ENCODE measurements around the gene KIF19. TPM values are rescaled to one million over a fixed set of nuclear protein-coding genes. Genes with fewer than 3 reads are reported as not detected.
A peak's percentile ranks its signal among the peaks of the same experiment; 100 is the strongest.

KIF19 gene
- total RNA-seq, 2 donors from 2014 or later: 0.08 TPM; not detected in 1

GRCh38 chr17:74368341-74369081 lies 42.5 kb downstream of the KIF19 start:
- Mint-ChIP-seq H3K9me3 (no peaks in the 10 kb centered on the region), H3K27ac (peak overlapping the region in 1 of 2 donors; percentile 79), H3K36me3 (no peaks in the 10 kb centered on the region)
- peak; percentile 60 to 70 for DNase-seq (ENCODE audit: low spot score in 2 of 2)
- ATAC-seq: peak; percentile 59 to 76

GRCh38 chr17:74369221-74369620 lies 43.2 kb downstream of the KIF19 start:
- peak overlapping the region; percentile 19 to 79 for H3K27ac Mint-ChIP-seq
- ATAC-seq (peak; percentile 47 to 80), DNase-seq (ENCODE audit: low spot score in 2 of 2) (peak in 1 of 2 donors; percentile 42)
- H3K36me3 Mint-ChIP-seq: no peaks in the 10 kb centered on the region
- no peaks in the 10 kb centered on the region for H3K9me3 Mint-ChIP-seq

GRCh38 chr17:74369665-74370490 lies 43.9 kb downstream of the KIF19 start:
- H3K9me3 Mint-ChIP-seq: no peaks in the 10 kb centered on the region
- no peaks in the 10 kb centered on the region for H3K36me3 Mint-ChIP-seq
- no peak for DNase-seq (ENCODE audit: low spot score in 2 of 2)
- no peak for ATAC-seq
- H3K27ac Mint-ChIP-seq: peak overlapping the region in 1 of 2 donors; percentile 79

- ATAC-seq (no peak), DNase-seq (ENCODE audit: low spot score in 2 of 2) (no peak)
- Mint-ChIP-seq H3K36me3 (no peaks in the 10 kb centered on the region), H3K9me3 (no peaks in the 10 kb centered on the region), H3K27ac (no peak overlapping the region)
Observed at GRCh38 chr17:74371653-74372147, 45.7 kb downstream of the KIF19 start.

- H3K9me3 Mint-ChIP-seq: no peaks in the 10 kb centered on the region
- ATAC-seq: no peak
- DNase-seq (ENCODE audit: low spot score in 2 of 2): no peak
- H3K27ac Mint-ChIP-seq: no peak overlapping the region
- H3K36me3 Mint-ChIP-seq: no peaks in the 10 kb centered on the region
Observed at GRCh38 chr17:74372426-74372825, 46.4 kb downstream of the KIF19 start.

- no peak for DNase-seq (ENCODE audit: low spot score in 2 of 2)
- no peaks in the 10 kb centered on the region for H3K36me3 Mint-ChIP-seq
- H3K9me3 Mint-ChIP-seq: no peaks in the 10 kb centered on the region
- H3K27ac Mint-ChIP-seq: no peak overlapping the region
- no peak for ATAC-seq
Observed at GRCh38 chr17:74373838-74374606, 48.0 kb downstream of the KIF19 start.

GRCh38 chr17:74374858-74375257 lies 48.8 kb downstream of the KIF19 start:
- Mint-ChIP-seq H3K27ac (no peak overlapping the region), H3K36me3 (no peaks in the 10 kb centered on the region), H3K9me3 (no peaks in the 10 kb centered on the region)
- DNase-seq (ENCODE audit: low spot score in 2 of 2): no peak
- ATAC-seq: no peak

GRCh38 chr17:74379495-74380085 lies 53.6 kb downstream of the KIF19 start:
- DNase-seq (ENCODE audit: low spot score in 2 of 2): peak; percentile 79 to 99
- no peaks in the 10 kb centered on the region for H3K36me3 Mint-ChIP-seq
- peak; percentile 91 to 97 for ATAC-seq
- H3K27ac Mint-ChIP-seq: no peak overlapping the region
- H3K9me3 Mint-ChIP-seq: no peaks in the 10 kb centered on the region

GRCh38 chr17:74380086-74380958 lies 54.3 kb downstream of the KIF19 start:
- DNase-seq (ENCODE audit: low spot score in 2 of 2): no peak
- Mint-ChIP-seq H3K27ac (no peak overlapping the region), H3K36me3 (no peaks in the 10 kb centered on the region), H3K9me3 (no peaks in the 10 kb centered on the region)
- no peak for ATAC-seq

- DNase-seq (ENCODE audit: low spot score in 2 of 2) (no peak), ATAC-seq (no peak)
- Mint-ChIP-seq H3K27ac (no peak overlapping the region), H3K9me3 (no peaks in the 10 kb centered on the region), H3K36me3 (no peaks in the 10 kb centered on the region)
Observed at GRCh38 chr17:74380959-74381808, 55.2 kb downstream of the KIF19 start.

- Mint-ChIP-seq H3K27ac (no peak overlapping the region), H3K36me3 (no peaks in the 10 kb centered on the region), H3K9me3 (no peaks in the 10 kb centered on the region)
- no peak for DNase-seq (ENCODE audit: low spot score in 2 of 2)
- no peak for ATAC-seq
Observed at GRCh38 chr17:74383141-74383540, 57.1 kb downstream of the KIF19 start.

- no peak for DNase-seq (ENCODE audit: low spot score in 2 of 2)
- no peaks in the 10 kb centered on the region for H3K9me3 Mint-ChIP-seq
- no peaks in the 10 kb centered on the region for H3K36me3 Mint-ChIP-seq
- peak overlapping the region in 1 of 2 donors; percentile 25 for H3K27ac Mint-ChIP-seq
- ATAC-seq: no peak
Observed at GRCh38 chr17:74385201-74385600, 59.2 kb downstream of the KIF19 start.

GRCh38 chr17:74386386-74386785 lies 60.4 kb downstream of the KIF19 start:
- H3K27ac Mint-ChIP-seq: no peak overlapping the region
- ATAC-seq (no peak), DNase-seq (ENCODE audit: low spot score in 2 of 2) (no peak)
- H3K9me3 Mint-ChIP-seq: no peaks in the 10 kb centered on the region
- H3K36me3 Mint-ChIP-seq: no peaks in the 10 kb centered on the region

GRCh38 chr17:74387365-74388218 lies 61.6 kb downstream of the KIF19 start:
- no peak for ATAC-seq
- H3K9me3 Mint-ChIP-seq: no peaks in the 10 kb centered on the region

More at GRCh38 chr17:74387365-74388218, 61.6 kb downstream of the KIF19 start:
- no peak overlapping the region for H3K27ac Mint-ChIP-seq
- no peaks in the 10 kb centered on the region for H3K36me3 Mint-ChIP-seq
- DNase-seq (ENCODE audit: low spot score in 2 of 2): no peak

All from activated naive CD4-positive, alpha-beta T cell treated with anti-CD3 and anti-CD28 coated beads, Interleukin-2, amount 50 U/mL, for 72 hours (primary cell).